Stimulated activated naive CD8-positive, alpha-beta T cell treated with anti-CD3 and anti-CD28 coated beads, Interleukin-15, amount 100 ng/mL, for 72 hours (primary cell): ENCODE data around the gene TMEM106A.
"Not testable (repeated sequence)": the region's sequence is repeated elsewhere in the genome, so short reads cannot be mapped to it uniquely, and the experiment has no call there.

Source experiments
- ATAC-seq: fragments of 150-1000 bp; cut with Tn5 transposase; 2 replicates; pipeline ENCODE4 v1.10.0; 2021; ENCODE audit warnings: mild to moderate bottlenecking, moderate library complexity
- DNase-seq, 2 donors: peaks; one replicate each; pipeline ENCODE4 v3.0.0; 2021 to 2022
- H3K27ac Mint-ChIP-seq, 2 donors: one replicate each; pipeline ENCODE4 v1.8.0; 2022; ENCODE audit warnings: mild to moderate bottlenecking in 2 of 2, mixed read lengths in 2 of 2, moderate library complexity in 2 of 2
- H3K27me3 Mint-ChIP-seq: one replicate; pipeline ENCODE4 v1.8.0; 2022; ENCODE audit warnings: mixed read lengths
- H3K4me1 Mint-ChIP-seq: one replicate; pipeline ENCODE4 v1.8.0; 2022; ENCODE audit warnings: mild to moderate bottlenecking, mixed read lengths
- H3K4me3 Mint-ChIP-seq, 2 donors: one replicate each; pipeline ENCODE4 v1.8.0; 2022; ENCODE audit warnings: mild to moderate bottlenecking in 2 of 2, mixed read lengths in 2 of 2, moderate library complexity in 1 of 2
- H3K9me3 Mint-ChIP-seq, 2 donors: one replicate each; pipeline ENCODE4 v1.8.0; 2022; ENCODE audit warnings: mixed read lengths in 2 of 2

The TMEM106A gene

GRCh38 chr17:43203013-43203412 is 8.7 kb upstream of the TMEM106A start:
- not testable (repeated sequence) for DNase-seq, H3K27me3 Mint-ChIP-seq, H3K4me3 Mint-ChIP-seq, H3K9me3 Mint-ChIP-seq, H3K27ac Mint-ChIP-seq, ATAC-seq
- H3K4me1 Mint-ChIP-seq: peaks cover 11% of the 10 kb centered on the region

GRCh38 chr17:43210576-43210975 is 1.1 kb upstream of the TMEM106A start:
- Mint-ChIP-seq H3K4me3 (peak overlapping the region; percentile 95 to 99), H3K4me1 (peaks cover 32% of the 10 kb centered on the region), H3K27ac (peak overlapping the region; percentile 48 to 95), H3K9me3 (no peaks in the 10 kb centered on the region), H3K27me3 (no peaks in the 10 kb centered on the region)
- DNase-seq (no peak), ATAC-seq (no peak)

GRCh38 chr17:43211123-43211479 is 574 bp upstream of the TMEM106A start:
- Mint-ChIP-seq H3K4me1 (peaks cover 37% of the 10 kb centered on the region), H3K27me3 (no peaks in the 10 kb centered on the region), H3K27ac (peak overlapping the region; percentile 48 to 95), H3K9me3 (no peaks in the 10 kb centered on the region), H3K4me3 (peak overlapping the region; percentile 95 to 99)
- no peak for ATAC-seq
- no peak for DNase-seq

- ATAC-seq: no peak
Observed at GRCh38 chr17:43212641-43213490, 1.2 kb downstream of the TMEM106A start.

GRCh38 chr17:43213545-43213944 is 1.9 kb downstream of the TMEM106A start:
- no peak for ATAC-seq
- Mint-ChIP-seq H3K27ac (no peak overlapping the region), H3K9me3 (no peaks in the 10 kb centered on the region), H3K4me3 (peak overlapping the region; percentile 95 to 99), H3K4me1 (peaks cover 62% of the 10 kb centered on the region), H3K27me3 (no peaks in the 10 kb centered on the region)
- DNase-seq: no peak

More at GRCh38 chr17:43212641-43213490, 1.2 kb downstream of the TMEM106A start:
- Mint-ChIP-seq H3K9me3 (no peaks in the 10 kb centered on the region), H3K4me3 (peak overlapping the region; percentile 95 to 99), H3K27me3 (no peaks in the 10 kb centered on the region), H3K27ac (peak overlapping the region; percentile 89 to 95), H3K4me1 (peaks cover 55% of the 10 kb centered on the region)
- no peak for DNase-seq

GRCh38 chr17:43215341-43215740 is 3.7 kb downstream of the TMEM106A start:
- H3K4me1 Mint-ChIP-seq: peaks cover 70% of the 10 kb centered on the region
- ATAC-seq (no peak), DNase-seq (no peak)
- no peak overlapping the region for H3K4me3 Mint-ChIP-seq
- H3K27ac Mint-ChIP-seq: no peak overlapping the region
- H3K27me3 Mint-ChIP-seq: no peaks in the 10 kb centered on the region
- no peaks in the 10 kb centered on the region for H3K9me3 Mint-ChIP-seq

- no peak for DNase-seq
- no peaks in the 10 kb centered on the region for H3K9me3 Mint-ChIP-seq
- peak overlapping the region in 1 of 2 donors; percentile 47 for H3K4me3 Mint-ChIP-seq
- peaks cover 68% of the 10 kb centered on the region for H3K4me1 Mint-ChIP-seq
- no peaks in the 10 kb centered on the region for H3K27me3 Mint-ChIP-seq
- ATAC-seq: no peak
- H3K27ac Mint-ChIP-seq: no peak overlapping the region
Observed at GRCh38 chr17:43216369-43216761, 4.7 kb downstream of the TMEM106A start.

- peak overlapping the region in 1 of 2 donors; percentile 74 for H3K4me3 Mint-ChIP-seq
- H3K27me3 Mint-ChIP-seq: no peaks in the 10 kb centered on the region
- no peaks in the 10 kb centered on the region for H3K9me3 Mint-ChIP-seq
- ATAC-seq (no peak), DNase-seq (no peak)
- peaks cover 70% of the 10 kb centered on the region for H3K4me1 Mint-ChIP-seq
- peak overlapping the region; percentile 91 to 96 for H3K27ac Mint-ChIP-seq
Observed at GRCh38 chr17:43216762-43217613, 5.3 kb downstream of the TMEM106A start.

- DNase-seq (peak; percentile 17 to 32), ATAC-seq (peak; percentile 89)
- Mint-ChIP-seq H3K4me3 (peak overlapping the region; percentile 51 to 74), H3K27ac (peak overlapping the region; percentile 91 to 96), H3K9me3 (no peaks in the 10 kb centered on the region), H3K27me3 (no peaks in the 10 kb centered on the region), H3K4me1 (peaks cover 63% of the 10 kb centered on the region)
Observed at GRCh38 chr17:43217614-43218087, 6.0 kb downstream of the TMEM106A start.

GRCh38 chr17:43219001-43219400 is 7.3 kb downstream of the TMEM106A start:
- H3K27ac Mint-ChIP-seq: peak overlapping the region; percentile 9 to 91
- DNase-seq: no peak
- no peaks in the 10 kb centered on the region for H3K9me3 Mint-ChIP-seq
- no peaks in the 10 kb centered on the region for H3K27me3 Mint-ChIP-seq
- H3K4me3 Mint-ChIP-seq: no peak overlapping the region
- ATAC-seq: no peak
- peaks cover 50% of the 10 kb centered on the region for H3K4me1 Mint-ChIP-seq

GRCh38 chr17:43219746-43220380 is 8.2 kb downstream of the TMEM106A start:
- no peak for ATAC-seq
- H3K9me3 Mint-ChIP-seq: no peaks in the 10 kb centered on the region
- H3K27ac Mint-ChIP-seq: peak overlapping the region in 1 of 2 donors; percentile 44
- no peak for DNase-seq
- H3K4me3 Mint-ChIP-seq: no peak overlapping the region
- no peaks in the 10 kb centered on the region for H3K27me3 Mint-ChIP-seq
- H3K4me1 Mint-ChIP-seq: peaks cover 48% of the 10 kb centered on the region

GRCh38 chr17:43220511-43221125 is 8.9 kb downstream of the TMEM106A start:
- ATAC-seq: no peak
- no peaks in the 10 kb centered on the region for H3K9me3 Mint-ChIP-seq
- no peaks in the 10 kb centered on the region for H3K27me3 Mint-ChIP-seq
- no peak overlapping the region for H3K27ac Mint-ChIP-seq
- peaks cover 48% of the 10 kb centered on the region for H3K4me1 Mint-ChIP-seq
- H3K4me3 Mint-ChIP-seq: no peak overlapping the region
- DNase-seq: no peak

GRCh38 chr17:43224146-43224705 is 12.6 kb downstream of the TMEM106A start:
- H3K27ac Mint-ChIP-seq: peak overlapping the region in 1 of 2 donors; percentile 42
- no peaks in the 10 kb centered on the region for H3K27me3 Mint-ChIP-seq
- no peak overlapping the region for H3K4me3 Mint-ChIP-seq
- no peak for DNase-seq
- H3K4me1 Mint-ChIP-seq: peaks cover 12% of the 10 kb centered on the region
- ATAC-seq: no peak
- no peaks in the 10 kb centered on the region for H3K9me3 Mint-ChIP-seq

GRCh38 chr17:43226393-43226792 is 14.7 kb downstream of the TMEM106A start:
- no peak for DNase-seq
- peaks cover 3% of the 10 kb centered on the region for H3K4me1 Mint-ChIP-seq

More at GRCh38 chr17:43226393-43226792, 14.7 kb downstream of the TMEM106A start:
- no peak for ATAC-seq
- no peak overlapping the region for H3K27ac Mint-ChIP-seq
- no peaks in the 10 kb centered on the region for H3K27me3 Mint-ChIP-seq
- H3K4me3 Mint-ChIP-seq: no peak overlapping the region
- no peaks in the 10 kb centered on the region for H3K9me3 Mint-ChIP-seq
